Pulmonary artery endothelial cell (primary cell): ENCODE results near the gene APOBEC3G. TPM values are rescaled to one million over a fixed set of nuclear protein-coding genes. Genes with fewer than 3 reads are reported as not detected.
A peak's percentile ranks its signal among the peaks of the same experiment; 100 is the strongest.

Source experiments
- DNase-seq: peaks from one replicate; pipeline ENCODE4 v3.0.0-alpha.2; 2011; ENCODE audit warnings: low read depth, low spot score
- total RNA-seq: library from RNA; depleted of rRNA; stranded (reverse); fragments of >200 nt; gene quantifications from 2 replicates; pipeline ENCODE4 v1.2.3, GENCODE V29; 2014

The APOBEC3G gene
- total RNA-seq, 1 donor from 2014 or later, result 4.6 TPM

GRCh38 chr22:39090426-39091064 is 13.5 kb downstream of the APOBEC3G start:
- DNase-seq, result no peak

GRCh38 chr22:39091126-39092081 is 14.3 kb downstream of the APOBEC3G start:
- no peak for DNase-seq

- no peak for DNase-seq
Observed at GRCh38 chr22:39092111-39092862, 15.2 kb downstream of the APOBEC3G start.

GRCh38 chr22:39094717-39095389 is 17.8 kb downstream of the APOBEC3G start:
- no peak for DNase-seq

- no peak for DNase-seq
Observed at GRCh38 chr22:39095971-39096370, 18.9 kb downstream of the APOBEC3G start.

- DNase-seq, result no peak
Observed at GRCh38 chr22:39097098-39098020, 20.3 kb downstream of the APOBEC3G start, which contains the start of gene APOBEC3H. TSS of gene APOBEC3H (plus strand) at chr22:39097244. CDS start at chr22:39100279, 3,035 bp downstream.

- no peak for DNase-seq
Observed at GRCh38 chr22:39098026-39098425, 21.0 kb downstream of the APOBEC3G start.

- DNase-seq, result no peak
Observed at GRCh38 chr22:39098576-39098975, 21.5 kb downstream of the APOBEC3G start.

GRCh38 chr22:39101226-39101625 is 24.2 kb downstream of the APOBEC3G start:
- no peak for DNase-seq

- DNase-seq, result no peak
Observed at GRCh38 chr22:39103431-39103830, 26.4 kb downstream of the APOBEC3G start.

GRCh38 chr22:39106326-39106725 is 29.3 kb downstream of the APOBEC3G start:
- DNase-seq, result no peak

GRCh38 chr22:39108487-39108886 is 31.4 kb downstream of the APOBEC3G start:
- DNase-seq, result no peak

- no peak for DNase-seq
Observed at GRCh38 chr22:39109361-39109760, 32.3 kb downstream of the APOBEC3G start.

GRCh38 chr22:39110631-39111561 is 33.8 kb downstream of the APOBEC3G start:
- no peak for DNase-seq

- DNase-seq, result no peak
Observed at GRCh38 chr22:39114112-39114511, 37.0 kb downstream of the APOBEC3G start.

- no peak for DNase-seq
Observed at GRCh38 chr22:39115570-39115969, 38.5 kb downstream of the APOBEC3G start.

- DNase-seq, result no peak
Observed at GRCh38 chr22:39115977-39116621, 39.0 kb downstream of the APOBEC3G start.

GRCh38 chr22:39117585-39118191 is 40.6 kb downstream of the APOBEC3G start:
- DNase-seq, result peak; percentile 10
